ENCODE results near the gene DST.

Gene DST

DNA sequence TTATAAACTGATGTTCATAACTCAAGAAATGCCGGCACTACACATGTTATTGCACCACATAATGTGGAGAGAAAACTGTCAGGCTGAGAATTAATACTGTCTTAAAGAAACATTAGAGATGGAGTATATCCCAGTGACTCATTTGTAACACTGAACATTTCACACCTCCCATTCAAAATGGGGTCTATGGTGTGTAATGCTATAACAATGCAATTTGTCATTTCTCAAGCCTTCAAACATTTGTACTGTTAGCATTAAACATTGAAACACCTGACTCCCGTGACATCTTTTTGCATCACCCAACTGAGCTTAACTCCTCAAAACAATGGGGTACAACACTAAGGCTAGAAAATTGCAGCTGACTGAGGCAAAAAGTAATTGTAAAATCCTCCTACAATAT lies 151.7 kb downstream of the DST start:
- H3K4me3 ChIP-seq (ENCODE audit: low read depth, low read length): no peak overlapping the region
- DNase-seq (ENCODE audit: low read depth): no peak
- TF ChIP-seq, protein P1, sequence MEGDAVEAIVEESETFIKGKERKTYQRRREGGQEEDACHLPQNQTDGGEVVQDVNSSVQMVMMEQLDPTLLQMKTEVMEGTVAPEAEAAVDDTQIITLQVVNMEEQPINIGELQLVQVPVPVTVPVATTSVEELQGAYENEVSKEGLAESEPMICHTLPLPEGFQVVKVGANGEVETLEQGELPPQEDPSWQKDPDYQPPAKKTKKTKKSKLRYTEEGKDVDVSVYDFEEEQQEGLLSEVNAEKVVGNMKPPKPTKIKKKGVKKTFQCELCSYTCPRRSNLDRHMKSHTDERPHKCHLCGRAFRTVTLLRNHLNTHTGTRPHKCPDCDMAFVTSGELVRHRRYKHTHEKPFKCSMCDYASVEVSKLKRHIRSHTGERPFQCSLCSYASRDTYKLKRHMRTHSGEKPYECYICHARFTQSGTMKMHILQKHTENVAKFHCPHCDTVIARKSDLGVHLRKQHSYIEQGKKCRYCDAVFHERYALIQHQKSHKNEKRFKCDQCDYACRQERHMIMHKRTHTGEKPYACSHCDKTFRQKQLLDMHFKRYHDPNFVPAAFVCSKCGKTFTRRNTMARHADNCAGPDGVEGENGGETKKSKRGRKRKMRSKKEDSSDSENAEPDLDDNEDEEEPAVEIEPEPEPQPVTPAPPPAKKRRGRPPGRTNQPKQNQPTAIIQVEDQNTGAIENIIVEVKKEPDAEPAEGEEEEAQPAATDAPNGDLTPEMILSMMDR (IDR thresholded peaks at IDR 0.05; ENCODE audit: low read depth, low read length, missing control alignments): no peak

DNA sequence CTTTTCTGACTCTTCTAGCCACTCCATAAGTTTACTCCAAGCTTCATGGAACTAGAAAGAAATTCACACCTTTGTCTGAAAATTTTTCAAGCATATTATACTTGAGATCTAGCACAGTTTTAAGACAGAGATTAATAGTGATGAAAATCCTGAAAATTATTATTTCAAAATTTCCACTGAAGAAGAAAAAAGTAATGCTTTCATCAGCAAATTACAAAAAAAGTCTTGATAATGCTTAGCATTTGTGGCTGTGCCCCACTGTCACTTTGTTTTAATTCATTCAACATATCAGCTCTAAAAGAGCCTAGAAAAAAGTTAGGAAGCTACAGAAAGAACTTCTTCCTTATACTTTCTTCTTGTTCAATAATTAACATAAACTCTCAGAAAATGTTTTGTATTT lies 153.1 kb downstream of the DST start:
- TF ChIP-seq, protein P1 (IDR thresholded peaks at IDR 0.05; ENCODE audit: low read depth, low read length, missing control alignments): no peak
- DNase-seq (ENCODE audit: low read depth): no peak

DNA sequence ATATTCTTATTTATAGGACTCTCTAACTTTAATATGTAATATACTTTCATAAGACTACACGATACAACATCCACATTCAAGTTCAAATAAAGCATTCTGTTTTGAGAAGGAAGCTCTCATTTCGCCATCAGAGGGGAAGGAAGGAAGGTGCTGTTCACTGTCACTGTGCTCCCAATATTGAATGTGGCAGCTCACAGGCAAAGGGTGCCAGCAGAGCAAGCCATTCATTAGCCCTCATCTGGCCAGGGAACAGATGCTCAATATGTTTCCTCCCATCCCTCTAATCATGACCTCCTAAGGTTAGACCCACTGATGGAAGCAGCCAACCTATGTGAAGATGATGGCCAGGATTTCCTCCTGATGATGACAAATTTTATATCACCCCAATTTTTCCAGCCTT lies 154.4 kb downstream of the DST start:
- DNase-seq (ENCODE audit: low read depth): no peak
- TF ChIP-seq, protein P1 (IDR thresholded peaks at IDR 0.05; ENCODE audit: low read depth, low read length, missing control alignments): no peak
- no peak overlapping the region for H3K4me3 ChIP-seq (ENCODE audit: low read depth, low read length)

More for the DNA sequence above, 153.1 kb downstream of the DST start:
- H3K4me3 ChIP-seq (ENCODE audit: low read depth, low read length): no peak overlapping the region

DNA sequence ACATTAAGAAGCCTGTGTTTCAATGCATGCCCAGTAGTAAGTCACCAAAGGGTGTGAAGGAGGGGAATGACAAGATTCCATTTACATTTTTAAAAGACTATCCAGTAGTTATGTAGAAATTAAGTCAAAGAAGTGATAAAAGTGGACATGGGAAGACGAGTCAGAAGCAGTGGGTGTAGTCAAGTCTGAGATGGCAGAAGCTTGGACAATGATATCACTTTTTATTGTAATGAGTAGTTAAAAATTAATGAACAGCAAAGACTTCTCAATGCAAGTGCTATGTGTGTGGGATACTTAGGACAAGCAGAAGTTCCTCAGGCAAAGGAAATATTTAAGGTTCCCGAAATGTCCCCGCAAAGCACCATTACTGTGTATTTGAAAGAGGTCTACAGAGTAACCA lies 156.0 kb downstream of the DST start:
- TF ChIP-seq, protein P1 (IDR thresholded peaks at IDR 0.05; ENCODE audit: low read depth, low read length, missing control alignments): no peak
- no peak for DNase-seq (ENCODE audit: low read depth)
- no peak overlapping the region for H3K4me3 ChIP-seq (ENCODE audit: low read depth, low read length)

DNA sequence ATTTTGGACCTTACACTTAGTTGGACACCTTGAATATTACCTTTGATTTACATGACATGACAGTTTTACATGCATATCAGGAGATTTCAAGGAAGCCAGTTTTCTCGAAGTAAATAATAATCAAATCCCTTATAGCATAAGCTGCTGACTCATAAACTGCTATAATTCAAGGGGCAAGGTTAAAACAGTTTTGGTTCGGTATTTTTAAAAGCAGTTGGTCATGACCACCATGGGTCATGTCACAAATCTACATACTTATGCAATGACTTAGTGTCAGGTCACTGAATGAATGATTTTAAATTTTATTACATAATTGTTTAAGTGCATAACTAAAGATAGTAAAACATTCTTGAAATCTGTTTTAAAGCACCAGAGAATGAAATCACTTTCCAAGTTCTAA lies 158.0 kb downstream of the DST start:
- TF ChIP-seq, protein P1 (IDR thresholded peaks at IDR 0.05; ENCODE audit: low read depth, low read length, missing control alignments): no peak
- DNase-seq (ENCODE audit: low read depth): no peak
- H3K4me3 ChIP-seq (ENCODE audit: low read depth, low read length): no peak overlapping the region

DNA sequence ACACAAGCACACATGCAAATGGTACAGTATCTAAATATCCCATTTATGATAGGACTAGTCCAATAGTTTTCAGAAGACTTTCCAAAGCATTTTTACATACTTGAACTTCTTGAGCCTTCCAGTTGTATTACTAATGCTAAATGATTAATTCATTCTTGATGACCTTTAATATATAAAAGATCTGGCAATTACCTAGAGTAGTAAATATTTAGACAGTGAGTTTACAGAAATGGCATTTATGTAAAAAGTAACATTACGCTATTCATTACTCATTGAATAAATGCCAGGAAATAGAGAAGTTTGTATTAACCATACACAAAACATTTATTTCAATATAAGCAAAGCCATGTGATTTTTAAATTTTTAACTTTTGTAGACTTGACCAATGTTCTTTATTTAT lies 158.8 kb downstream of the DST start:
- TF ChIP-seq, protein P1 (IDR thresholded peaks at IDR 0.05; ENCODE audit: low read depth, low read length, missing control alignments): no peak
- no peak overlapping the region for H3K4me3 ChIP-seq (ENCODE audit: low read depth, low read length)

DNA sequence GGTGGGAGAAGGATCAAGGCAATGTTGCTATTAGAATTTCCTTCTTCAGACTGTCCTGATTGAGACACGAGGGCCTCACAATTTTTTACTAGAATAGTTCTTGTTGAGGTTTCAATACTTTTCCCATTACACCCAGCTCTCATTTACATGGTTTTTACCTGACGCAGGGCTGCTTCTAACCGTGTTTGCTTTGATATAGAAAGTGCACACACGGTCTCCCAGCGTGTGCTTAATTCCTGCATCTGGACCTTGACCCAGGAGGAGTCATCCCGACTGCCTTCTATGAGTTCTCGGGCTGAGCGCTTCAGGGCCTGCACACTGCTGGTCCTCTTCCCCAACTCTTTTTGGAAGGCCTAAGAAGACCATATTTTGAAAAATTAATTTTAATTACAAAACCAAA lies 160.2 kb downstream of the DST start:
- TF ChIP-seq, protein P1 (IDR thresholded peaks at IDR 0.05; ENCODE audit: low read depth, low read length, missing control alignments): no peak

More for the DNA sequence above, 158.8 kb downstream of the DST start:
- DNase-seq (ENCODE audit: low read depth): no peak

More for the DNA sequence above, 160.2 kb downstream of the DST start:
- no peak overlapping the region for H3K4me3 ChIP-seq (ENCODE audit: low read depth, low read length)
- DNase-seq (ENCODE audit: low read depth): no peak

Measured in GM12864 (cell line).